Stromal cell of bone marrow (primary cell): Measurements from ENCODE around the gene GSTM3.

Experiments used
- DNase-seq: peaks from one replicate; pipeline ENCODE4 v3.0.0-alpha.2; 2012; ENCODE audit warnings: low read depth

The GSTM3 gene

GRCh38 chr1:109740615-109741373 is at the start of gene GSTM3:
GSTM3 (minus strand) TSS chr1:109741038; CDS start chr1:109740287, 751 bp downstream.
- DNase-seq, result no peak

- DNase-seq, result no peak
Measured at GRCh38 chr1:109790329-109790728, 49.5 kb upstream of the GSTM3 start.

GRCh38 chr1:109789551-109790180 is 48.8 kb upstream of the GSTM3 start:
- no peak for DNase-seq

- no peak for DNase-seq
Measured at GRCh38 chr1:109788695-109789521, 48.1 kb upstream of the GSTM3 start.

GRCh38 chr1:109787845-109788601 is 47.2 kb upstream of the GSTM3 start:
- no peak for DNase-seq

- DNase-seq, result no peak
Measured at GRCh38 chr1:109787211-109787844, 46.5 kb upstream of the GSTM3 start.

- no peak for DNase-seq
Measured at GRCh38 chr1:109786531-109787021, 45.7 kb upstream of the GSTM3 start.

GRCh38 chr1:109786112-109786480 is 45.3 kb upstream of the GSTM3 start:
- no peak for DNase-seq

GRCh38 chr1:109785446-109786111 is 44.7 kb upstream of the GSTM3 start:
- DNase-seq, result no peak

GRCh38 chr1:109784551-109785252 is 43.9 kb upstream of the GSTM3 start:
- DNase-seq, result no peak

GRCh38 chr1:109783436-109783835 is 42.6 kb upstream of the GSTM3 start:
- DNase-seq, result peak; percentile 39

- DNase-seq, result no peak
Measured at GRCh38 chr1:109782927-109783326, 42.1 kb upstream of the GSTM3 start.

GRCh38 chr1:109782514-109782913 is 41.7 kb upstream of the GSTM3 start:
- DNase-seq, result no peak

GRCh38 chr1:109781806-109782205 is 41.0 kb upstream of the GSTM3 start:
- no peak for DNase-seq

GRCh38 chr1:109780982-109781381 is 40.1 kb upstream of the GSTM3 start:
- no peak for DNase-seq

- no peak for DNase-seq
Measured at GRCh38 chr1:109777980-109778625, 37.3 kb upstream of the GSTM3 start.

GRCh38 chr1:109777436-109777835 is 36.6 kb upstream of the GSTM3 start:
- DNase-seq, result no peak

GRCh38 chr1:109776911-109777310 is 36.1 kb upstream of the GSTM3 start:
- DNase-seq, result peak; percentile 67

GRCh38 chr1:109776206-109776835 is 35.5 kb upstream of the GSTM3 start:
- no peak for DNase-seq
